HEK293T (cell line): Measurements from ENCODE around the gene IZUMO1.

Source experiments
- CTCF ChIA-PET: fragments of 350-600 bp; formaldehyde crosslinking; extraction: SDS; loops from one replicate; lab custom pipeline; 2021; ENCODE audit warnings: antibody characterized with exemption, inconsistent platforms; lab: Yijun Ruan, JAX
- POLR2A ChIA-PET: fragments of 350-600 bp; formaldehyde crosslinking; extraction: SDS; loops from one replicate; lab custom pipeline; 2020; ENCODE audit warnings: antibody characterized with exemption, inconsistent platforms; lab: Yijun Ruan, JAX
- DNase-seq: peaks from one replicate; pipeline ENCODE4 v3.0.0; 2012; ENCODE audit warnings: mixed read lengths; ENCODE audit errors: extremely low spot score
- ARNT ChIP-seq: fragments of 450-650 bp; IDR thresholded peaks from 2 replicates; pipeline ENCODE4 v1.6.1; 2017; ENCODE audit warnings: mild to moderate bottlenecking
- BHLHE40 ChIP-seq: fragments of 450-650 bp; IDR thresholded peaks from 2 replicates; pipeline ENCODE4 v1.6.1; 2016; ENCODE audit warnings: mild to moderate bottlenecking, moderate library complexity, borderline replicate concordance
- CTBP1 ChIP-seq: fragments of 450-650 bp; IDR thresholded peaks from 2 replicates; pipeline ENCODE4 v1.6.1; 2016; ENCODE audit warnings: borderline replicate concordance
- ELF4 ChIP-seq: fragments of 450-650 bp; IDR thresholded peaks from 2 replicates; pipeline ENCODE4 v1.6.1; 2017; ENCODE audit warnings: antibody characterized with exemption
- FOXA1 ChIP-seq: fragments of 450-650 bp; IDR thresholded peaks from 2 replicates; pipeline ENCODE4 v1.6.1; 2016; ENCODE audit warnings: mild to moderate bottlenecking
- FOXK2 ChIP-seq: fragments of 450-650 bp; IDR thresholded peaks from 2 replicates; pipeline ENCODE4 v1.6.1; 2016; ENCODE audit warnings: mild to moderate bottlenecking
- FOXM1 ChIP-seq: fragments of 450-650 bp; IDR thresholded peaks from 2 replicates; pipeline ENCODE4 v1.6.1; 2017; ENCODE audit warnings: mild to moderate bottlenecking, borderline replicate concordance
- HDGF ChIP-seq: fragments of 450-650 bp; IDR thresholded peaks from 2 replicates; pipeline ENCODE4 v1.6.1; 2017; ENCODE audit warnings: antibody characterized with exemption, borderline replicate concordance
- L3MBTL2 ChIP-seq: fragments of 450-650 bp; conservative IDR thresholded peaks from 2 replicates; pipeline ENCODE4 v1.6.1; 2016; ENCODE audit warnings: mild to moderate bottlenecking
- LEF1 ChIP-seq: fragments of 450-650 bp; IDR thresholded peaks from 2 replicates; pipeline ENCODE4 v1.6.1; 2017; ENCODE audit warnings: mild to moderate bottlenecking, borderline replicate concordance
- NFRKB ChIP-seq: fragments of 450-650 bp; IDR thresholded peaks from 2 replicates; pipeline ENCODE4 v1.6.1; 2016; ENCODE audit warnings: mild to moderate bottlenecking, moderate library complexity
- SP1 ChIP-seq: fragments of 450-650 bp; IDR thresholded peaks from 2 replicates; pipeline ENCODE4 v1.6.1; 2017
- SUZ12 ChIP-seq: fragments of 450-650 bp; IDR thresholded peaks from 2 replicates; pipeline ENCODE4 v1.6.1; 2016; ENCODE audit warnings: mild to moderate bottlenecking
- TARDBP ChIP-seq: fragments of 450-650 bp; IDR thresholded peaks from 2 replicates; pipeline ENCODE4 v1.6.1; 2016
- ZNF384 ChIP-seq: fragments of 450-650 bp; IDR thresholded peaks from 2 replicates; pipeline ENCODE4 v1.6.1; 2016
- TF ChIP-seq, protein P1 (sequence below): fragments of 450-650 bp; IDR thresholded peaks from 2 replicates; pipeline ENCODE4 v1.6.1; 2016

The IZUMO1 gene

DNA sequence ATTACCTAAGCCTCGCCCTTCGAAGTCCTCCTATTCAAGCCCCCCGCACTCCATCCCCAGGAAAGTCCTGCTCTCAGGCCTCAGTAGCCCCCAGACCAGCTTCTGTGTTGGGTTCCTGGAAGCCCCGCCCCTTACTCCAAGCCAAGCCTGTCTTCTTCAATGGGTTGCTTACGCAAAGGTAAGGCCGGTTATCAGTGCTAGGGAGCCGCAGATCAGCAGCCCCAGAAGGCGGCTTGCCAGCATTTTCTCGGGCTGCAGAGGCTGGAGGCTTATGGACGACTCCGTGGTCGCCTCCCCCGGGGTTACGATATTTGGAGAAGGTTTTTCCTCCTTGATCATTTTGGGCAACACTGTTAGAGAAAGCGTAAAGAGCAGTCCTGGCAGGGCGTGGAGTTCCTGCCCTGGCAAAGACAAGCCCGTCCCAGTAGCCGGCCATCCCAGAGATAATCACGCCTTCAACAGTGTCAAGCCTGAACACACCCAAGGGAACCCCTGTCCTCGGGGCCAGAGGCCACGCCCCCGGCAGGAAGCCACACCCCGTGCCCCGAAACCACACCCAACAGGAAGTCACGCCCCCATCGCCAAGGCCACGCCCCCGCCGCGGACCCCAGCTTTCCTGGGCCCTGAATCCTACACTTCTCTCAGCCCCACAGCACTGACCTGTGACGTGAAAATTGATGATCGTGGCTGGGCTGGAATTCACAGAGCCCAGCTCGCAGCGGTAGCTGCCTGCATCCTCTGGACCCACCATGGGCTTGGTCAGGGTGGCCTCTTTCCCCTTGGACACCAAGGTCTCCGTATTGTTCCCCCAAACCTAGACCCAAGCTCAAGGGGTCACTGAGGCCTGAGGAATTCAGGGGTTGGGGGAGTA, 5.3 kb downstream of the IZUMO1 start:
- ChIA-PET CTCF (interaction anchor here (0.7 kb wide), 1 partner anchor 25 kb away, joined by 3 read pairs; no protein-coding TSS in a partner anchor), POLR2A (interaction anchor here (1.1 kb wide), 1 partner anchor 21 kb away, joined by 5 read pairs; no protein-coding TSS in a partner anchor)
- peak; percentile 74 for DNase-seq

DNA sequence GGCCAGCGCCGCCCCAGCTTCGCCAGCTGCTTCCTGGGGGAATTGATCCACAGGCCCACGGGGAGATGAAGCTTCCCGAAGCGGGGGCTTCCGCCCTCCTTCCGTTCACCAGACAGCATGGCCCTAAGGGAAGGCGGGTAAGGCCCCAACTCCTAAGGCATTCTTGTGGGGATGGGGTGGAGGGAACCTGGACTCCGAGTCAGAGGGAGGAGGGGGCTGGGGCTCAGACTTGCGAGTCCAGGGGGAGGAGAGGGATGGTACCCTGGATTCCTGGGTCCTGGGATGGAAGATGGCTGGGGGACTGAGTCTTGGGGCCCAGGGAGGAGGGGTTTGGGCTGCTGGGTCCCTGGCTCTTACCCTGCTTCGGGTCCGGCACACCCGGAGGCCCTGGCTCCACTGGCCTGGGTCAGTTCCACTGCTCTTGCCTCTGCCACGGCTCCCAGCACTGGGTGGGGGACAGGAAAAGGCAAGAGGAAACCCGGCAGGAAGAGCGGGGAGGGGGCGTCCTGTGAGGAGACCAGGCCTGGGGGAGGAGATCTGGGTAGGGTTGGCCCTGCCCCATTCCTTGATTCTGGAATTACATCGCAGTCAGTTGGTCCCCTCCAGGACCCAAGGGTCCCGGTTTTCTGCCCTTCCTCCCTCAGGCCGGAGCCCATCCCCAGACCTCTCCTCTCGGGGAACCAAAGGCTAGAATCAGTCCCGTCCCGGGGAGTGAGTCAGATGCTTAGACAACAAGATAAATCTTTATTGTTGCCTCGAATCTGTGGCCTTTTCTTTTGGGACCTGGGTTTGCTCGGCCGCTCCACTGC, 6.3 kb downstream of the IZUMO1 start, which contains the start of gene RASIP1:
RASIP1 (minus strand) TSS at position 447 of the 809 bp plus-strand sequence; CDS start at position 119, 328 bp downstream.
- DNase-seq: no peak
- TF ChIP-seq FOXK2 (no peak), ZNF384 (no peak), SP1 (no peak), ARNT (no peak), LEF1 (no peak), FOXA1 (no peak), BHLHE40 (no peak), FOXM1 (no peak), NFRKB (no peak), CTBP1 (no peak), L3MBTL2 (no peak), SUZ12 (no peak), ELF4 (no peak), TARDBP (no peak), HDGF (no peak)
- TF ChIP-seq, protein P1, sequence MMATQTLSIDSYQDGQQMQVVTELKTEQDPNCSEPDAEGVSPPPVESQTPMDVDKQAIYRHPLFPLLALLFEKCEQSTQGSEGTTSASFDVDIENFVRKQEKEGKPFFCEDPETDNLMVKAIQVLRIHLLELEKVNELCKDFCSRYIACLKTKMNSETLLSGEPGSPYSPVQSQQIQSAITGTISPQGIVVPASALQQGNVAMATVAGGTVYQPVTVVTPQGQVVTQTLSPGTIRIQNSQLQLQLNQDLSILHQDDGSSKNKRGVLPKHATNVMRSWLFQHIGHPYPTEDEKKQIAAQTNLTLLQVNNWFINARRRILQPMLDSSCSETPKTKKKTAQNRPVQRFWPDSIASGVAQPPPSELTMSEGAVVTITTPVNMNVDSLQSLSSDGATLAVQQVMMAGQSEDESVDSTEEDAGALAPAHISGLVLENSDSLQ: no peak
- ChIA-PET CTCF (interaction anchor here (0.6 kb wide), 1 partner anchor 52 kb away, joined by 3 read pairs; no protein-coding TSS in a partner anchor), POLR2A (interaction anchor here (1.1 to 2.2 kb wide), 2 partner anchors 15 to 24 kb away, joined by 3 to 13 read pairs; no protein-coding TSS in a partner anchor)

More for the DNA sequence above, 5.3 kb downstream of the IZUMO1 start:
- TF ChIP-seq BHLHE40: no peak
- no peak for TF ChIP-seq NFRKB
- TF ChIP-seq SP1: no peak
- TF ChIP-seq HDGF: no peak
- no peak for TF ChIP-seq ELF4
- TF ChIP-seq FOXA1: no peak
- TF ChIP-seq FOXM1: no peak
- no peak for TF ChIP-seq CTBP1
- no peak for TF ChIP-seq LEF1
- no peak for TF ChIP-seq SUZ12

DNA sequence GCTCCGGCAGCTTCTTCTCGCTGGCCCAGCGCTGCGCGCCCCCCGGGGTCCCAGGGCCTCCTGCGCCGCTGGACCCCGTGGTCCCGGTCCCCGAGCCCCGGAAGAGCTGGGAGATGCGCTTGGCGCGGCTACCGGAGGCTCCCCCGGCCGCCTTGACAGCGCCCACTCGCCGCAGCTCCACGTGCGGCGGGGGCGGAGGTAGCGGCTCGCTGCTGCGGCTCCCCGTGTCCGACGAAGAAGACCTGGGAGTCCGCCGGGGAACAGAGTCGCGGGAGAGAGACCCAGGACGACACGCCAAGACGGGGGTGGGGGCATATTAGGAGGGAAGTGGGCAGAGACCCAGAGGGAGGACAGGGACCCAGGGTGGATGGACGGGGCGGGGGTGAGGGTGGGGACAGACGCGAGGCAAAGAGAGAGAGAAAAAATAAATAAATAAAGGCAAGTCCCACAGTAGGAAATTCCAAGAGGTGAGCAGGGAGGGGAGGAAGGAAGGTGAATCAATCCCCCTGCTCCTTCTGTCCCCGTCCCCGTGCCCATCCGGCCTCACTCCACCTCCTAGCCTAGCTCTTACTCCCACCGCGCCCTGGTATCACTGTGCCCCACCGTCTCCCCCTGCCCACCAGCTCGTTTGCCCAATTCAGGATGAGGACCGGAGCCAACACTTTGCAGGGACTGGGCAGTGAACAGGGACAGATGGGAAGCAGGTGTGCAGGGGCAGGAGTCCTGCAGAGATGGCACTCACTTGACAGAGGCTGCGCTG, 7.1 kb downstream of the IZUMO1 start:
- POLR2A ChIA-PET: interaction anchor here (1.1 to 3.0 kb wide), 7 partner anchors 12 to 120 kb away, joined by 3 to 17 read pairs (median 4); partner anchors contain the start of genes CA11, MAMSTR, RPL18 and SPHK2
- CTCF ChIA-PET: interaction anchor here (0.5 to 1.4 kb wide), 4 partner anchors 48 to 1886 kb away, joined by 3 to 4 read pairs (median 4); no protein-coding TSS in a partner anchor
- no peak for DNase-seq
- TF ChIP-seq LEF1 (no peak), SP1 (no peak), L3MBTL2 (no peak), ELF4 (no peak), HDGF (0 out of 2 replicates have a peak, but pooled peaks have one; percentile 35)

DNA sequence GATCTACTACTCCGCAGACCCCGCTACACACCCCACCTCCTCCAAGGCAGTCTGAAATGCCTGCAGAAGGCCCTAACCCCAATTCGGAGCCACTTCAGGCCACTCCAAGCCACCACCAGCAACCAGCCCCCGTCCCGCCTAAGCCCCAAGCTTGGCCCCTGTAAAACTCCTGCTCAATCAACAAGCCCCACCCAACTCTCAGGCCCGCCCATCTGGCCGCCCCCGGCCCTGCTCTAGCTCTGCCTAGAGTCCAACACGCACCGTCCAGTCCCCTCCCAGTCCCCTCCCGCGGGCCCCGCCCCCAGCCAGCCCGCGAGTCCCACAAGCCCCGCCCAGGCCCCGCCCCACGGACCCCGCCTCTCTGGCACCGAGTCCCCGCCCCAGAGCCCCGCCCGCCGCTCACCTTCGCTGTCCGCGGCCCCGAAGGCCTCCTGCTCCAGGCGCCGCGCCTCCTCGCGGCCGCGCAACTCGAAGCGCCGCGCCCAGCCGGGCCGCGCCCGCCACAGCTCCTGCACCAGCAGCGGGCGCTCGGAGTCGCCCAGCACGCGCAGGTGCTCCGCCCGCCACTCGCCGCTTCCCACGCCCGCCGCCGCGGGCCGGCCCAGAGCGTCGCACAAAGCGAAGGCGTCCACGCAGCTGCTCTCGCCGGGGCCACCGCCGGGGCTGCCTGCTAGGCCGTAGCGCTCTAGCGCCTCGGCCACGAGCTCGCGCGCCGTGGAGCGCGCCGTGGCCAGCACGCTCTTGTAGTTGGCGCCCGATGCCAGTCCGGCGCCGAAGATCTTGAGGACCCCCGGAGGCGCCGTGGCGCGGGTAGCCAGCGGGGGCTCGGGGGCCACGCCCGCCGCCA, 7.9 kb downstream of the IZUMO1 start:
- DNase-seq: peak; percentile 98
- 0 out of 2 replicates have a peak, but pooled peaks have one; percentile 35 for TF ChIP-seq ARNT
- TF ChIP-seq FOXK2: no peak
- ChIA-PET CTCF (interaction anchor here (0.8 to 1.4 kb wide), 3 partner anchors 49 to 93 kb away, joined by 3 to 4 read pairs (median 4); partner anchors contain the start of gene CA11), POLR2A (interaction anchor here (0.5 to 3.0 kb wide), 16 partner anchors 8 to 120 kb away, joined by 3 to 17 read pairs (median 4); partner anchors contain the start of genes CA11, IZUMO1, MAMSTR and RPL18)

DNA sequence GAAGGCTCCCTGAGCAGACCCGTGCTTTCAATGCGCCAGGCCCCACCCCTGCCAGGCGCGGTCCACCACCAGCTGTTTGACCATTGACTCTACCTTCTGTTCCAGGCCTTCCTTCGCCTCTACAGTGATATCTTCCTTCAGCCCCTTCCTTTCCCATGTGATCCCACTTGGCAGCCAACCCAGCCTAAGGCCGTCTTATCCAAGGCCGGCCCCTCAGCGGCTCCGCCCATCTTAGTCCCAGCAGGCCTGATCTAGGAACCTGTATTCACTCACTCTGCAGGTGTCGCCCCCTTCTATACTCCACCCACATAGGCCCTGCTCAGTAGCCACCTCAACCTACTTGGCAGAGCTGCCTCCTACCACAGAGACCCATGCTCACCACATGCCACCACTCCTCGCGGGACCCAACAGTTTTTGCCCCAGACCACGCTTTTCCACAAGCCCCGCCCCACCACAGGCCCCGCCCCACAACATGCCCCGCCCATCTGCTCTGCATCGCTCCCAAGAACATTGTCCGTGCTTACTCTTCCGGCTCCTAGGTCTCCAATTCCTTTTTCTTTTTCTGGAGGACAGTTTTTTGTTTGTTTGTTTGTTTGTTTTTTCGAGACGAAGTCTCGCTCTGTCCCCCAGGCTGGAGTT, 9.2 kb downstream of the IZUMO1 start:
- CTCF ChIA-PET: interaction anchor here (0.6 kb wide), 1 partner anchor 13 kb away, joined by 3 read pairs; no protein-coding TSS in a partner anchor
- POLR2A ChIA-PET: interaction anchor here (3.0 kb wide), 1 partner anchor 17 kb away, joined by 17 read pairs; the partner anchor contains the start of gene MAMSTR
- peak; percentile 78 for DNase-seq
- TF ChIP-seq LEF1 (no peak), L3MBTL2 (peak; percentile 86)
